NCI-H526 (cell line): Measurements from ENCODE around the gene ZNF132.

Experiments
- DNase-seq, 2 experiments: peaks; one replicate each; lab custom pipeline; 2025; lab: John Stamatoyannopoulos, UW

The ZNF132 gene

GRCh38 chr19:58386576-58387337 is 53.2 kb downstream of the ZNF132 start, which contains the start of gene RPS5:
TSS of gene RPS5 (plus strand) at chr19:58387269. CDS start at chr19:58388138, 869 bp downstream.
- peak; percentile 98 for DNase-seq

- DNase-seq: peak in 1 of 2 experiments; percentile 29
Observed at GRCh38 chr19:58385891-58386575, 53.9 kb downstream of the ZNF132 start.

- no peak for DNase-seq
Observed at GRCh38 chr19:58385313-58385890, 54.6 kb downstream of the ZNF132 start.

GRCh38 chr19:58382997-58383603 is 56.9 kb downstream of the ZNF132 start:
- DNase-seq: no peak
